ENCODE measurements around the gene GCK. TPM values are rescaled to one million over a fixed set of nuclear protein-coding genes. Genes with fewer than 3 reads are reported as not detected.

The GCK gene
- total RNA-seq, 1 donor from 2014 or later = 0.79 TPM

Small RNAs within 50 kb of the gene (small RNA-seq; reads per million reads assigned to genes)
- gene RNA5SP230 (ENCODE audit: low replicate concordance) = not detected

Other genes starting within 250 kb of the GCK start
- 0.10 TPM for gene SPDYE1, start 191.5 kb downstream of the GCK start, total RNA-seq
- gene DBNL, start 144.7 kb downstream of the GCK start, total RNA-seq = 47.2 TPM
- 45.8 TPM for gene PGAM2, start 123.9 kb downstream of the GCK start, total RNA-seq
- 10.8 TPM for gene POLM, start 106.9 kb downstream of the GCK start, total RNA-seq
- gene AEBP1, start 85.1 kb downstream of the GCK start, total RNA-seq = 56.3 TPM
- gene POLD2, start 65.9 kb downstream of the GCK start, total RNA-seq = 46.2 TPM
- gene MYL7, start 48.1 kb downstream of the GCK start, total RNA-seq = 2.0 TPM
- 36.1 TPM for gene YKT6, start 11.5 kb upstream of the GCK start, total RNA-seq
- 2.2 TPM for gene CAMK2B, start 136.2 kb upstream of the GCK start, total RNA-seq

Data from skin of body (tissue), 2 donors.